HepG2 (cell line): ENCODE data around the gene UCK2. TPM values are rescaled to one million over a fixed set of nuclear protein-coding genes. Genes with fewer than 3 reads are reported as not detected.

ENCODE experiments used
- GMEB1 ChIP-seq: sonication (generic); formaldehyde crosslinking; IDR thresholded peaks from 2 replicates; pipeline ENCODE4 v1.5.1; 2020; ENCODE audit warnings: missing genetic modification reagents, mild to moderate bottlenecking, borderline replicate concordance
- KLF11 ChIP-seq: IDR thresholded peaks from 2 replicates; pipeline ENCODE4 v1.6.1; 2016; ENCODE audit warnings: missing compliant biosample characterization
- KLF9 ChIP-seq: IDR thresholded peaks from 2 replicates; pipeline ENCODE4 v1.6.1; 2016; ENCODE audit warnings: low read depth
- MAFK ChIP-seq, 2 experiments: IDR thresholded peaks in 1 of 2; conservative IDR thresholded peaks in 1 of 2; 2 replicates each; pipeline ENCODE4 v1.6.1; 2011; ENCODE audit warnings: improper control_type of control experiment in 2 of 2, low read length in 2 of 2
- MTA1 ChIP-seq: sonication (generic); formaldehyde crosslinking; IDR thresholded peaks from 2 replicates; pipeline ENCODE4 v1.4.0; 2020; ENCODE audit warnings: missing genetic modification reagents, mild to moderate bottlenecking, borderline replicate concordance
- NFYB ChIP-seq: sonication (generic); formaldehyde crosslinking; IDR thresholded peaks from 2 replicates; pipeline ENCODE4 v1.4.0; 2020; ENCODE audit warnings: missing genetic modification reagents
- PLRG1 ChIP-seq: fragments of 450-650 bp; conservative IDR thresholded peaks from 2 replicates; pipeline ENCODE4 v1.6.1; 2016
- TEAD3 ChIP-seq: optimal IDR thresholded peaks from 2 replicates; pipeline ENCODE3; 2016; ENCODE audit warnings: borderline replicate concordance
- ZBTB7B ChIP-seq: sonication (generic); formaldehyde crosslinking; IDR thresholded peaks from 2 replicates; pipeline ENCODE4 v1.4.0; 2020; ENCODE audit warnings: missing genetic modification reagents
- ZNF101 ChIP-seq: sonication (generic); formaldehyde crosslinking; IDR thresholded peaks from 2 replicates; pipeline ENCODE4 v1.4.0; 2020; ENCODE audit warnings: mild to moderate bottlenecking, low read depth, missing genetic modification reagents, borderline replicate concordance
- ZNF142 ChIP-seq: sonication (generic); formaldehyde crosslinking; IDR thresholded peaks from 2 replicates; pipeline ENCODE4 v1.4.0; 2020; ENCODE audit warnings: missing genetic modification reagents
- ZNF609 ChIP-seq: sonication (generic); formaldehyde crosslinking; IDR thresholded peaks from 2 replicates; pipeline ENCODE4 v1.4.0; 2020; ENCODE audit warnings: mild to moderate bottlenecking, missing genetic modification reagents, borderline replicate concordance
- ZNF816 ChIP-seq: sonication (generic); formaldehyde crosslinking; IDR thresholded peaks from 2 replicates; pipeline ENCODE4 v1.8.0; 2022; ENCODE audit warnings: missing genetic modification reagents, mild to moderate bottlenecking, borderline replicate concordance
- polyA plus RNA-seq, 8 experiments: library from polyadenylated mRNA; depleted of rRNA in 3 of 8; stranded (reverse) in 7 of 8; unstranded in 1 of 8; fragments of >200 nt; fragmentation: Illumina TruSeq in 4 of 8; extraction: Trizol in 4 of 8; gene quantifications; 2 replicates each; pipeline versions ENCODE4 v1.2.1 to v1.2.3, GENCODE V29; 2011 to 2016; ENCODE audit warnings: low read depth in 4 of 8, missing spikeins in 1 of 8, mixed read lengths in 1 of 8; ENCODE audit not compliant: insufficient read depth in 1 of 8
- total RNA-seq, 5 experiments: library from RNA; depleted of rRNA; stranded (reverse); fragments of >200 nt; fragmentation: Illumina TruSeq; extraction: Trizol; gene quantifications; 2 replicates each; pipeline ENCODE4 v1.2.3, GENCODE V29; 2016; ENCODE audit warnings: low read depth in 1 of 5

Gene UCK2
- total and polyA plus RNA-seq, 2 of the 13 experiments (the other 11 are each of a cell fraction or from before 2014, with no cell fraction given), result 64.3 to 78.0 TPM

- no peak for TF ChIP-seq ZNF142 (CRISPR knock-in tag)
- no peak for TF ChIP-seq ZNF816 (CRISPR knock-in tag)
- no peak for TF ChIP-seq ZNF101
- TF ChIP-seq PLRG1, result no peak
- TF ChIP-seq MAFK (conservative IDR thresholded peaks at IDR 0.05 in 1 of 2, IDR thresholded peaks at IDR 0.05 in 1 of 2; ENCODE audit: low read length in 2 of 2), result peak; percentile 65 to 76; a peak in 3 of 4 replicates
- peak; percentile 30; the same call in 1 of the 2 replicates for TF ChIP-seq GMEB1
- TF ChIP-seq NFYB (CRISPR knock-in tag), result 0 out of 2 replicates have a peak, but pooled peaks have one; percentile 20
- TF ChIP-seq TEAD3 (CRISPR knock-in tag), result peak; percentile 75
- peak; percentile 36; the same call in 1 of the 2 replicates for TF ChIP-seq ZBTB7B (CRISPR knock-in tag)
- TF ChIP-seq KLF11 (CRISPR knock-in tag), result 0 out of 2 replicates have a peak, but pooled peaks have one; percentile 28
- TF ChIP-seq ZNF609, result no peak
- no peak for TF ChIP-seq KLF9
- TF ChIP-seq MTA1 (CRISPR knock-in tag), result 0 out of 2 replicates have a peak, but pooled peaks have one; percentile 33
Measured at GRCh38 chr1:165858364-165858823, 31.0 kb downstream of the UCK2 start (continued).
